ENCODE results near the gene HELQ.
"Not testable (repeated sequence)": the region's sequence is repeated elsewhere in the genome, so short reads cannot be mapped to it uniquely, and the experiment has no call there.

Gene HELQ

GRCh38 chr4:83438719-83439118 lies 16.9 kb downstream of the HELQ start:
- no peak for DNase-seq

GRCh38 chr4:83436680-83437079 lies 18.9 kb downstream of the HELQ start:
- DNase-seq = no peak

GRCh38 chr4:83431200-83431599 lies 24.4 kb downstream of the HELQ start:
- no peak for DNase-seq

- no peak for DNase-seq
Observed at GRCh38 chr4:83418211-83418610, 37.4 kb downstream of the HELQ start.

GRCh38 chr4:83417566-83417965 lies 38.1 kb downstream of the HELQ start:
- no peak for DNase-seq

- no peak for DNase-seq
Observed at GRCh38 chr4:83413676-83414075, 41.9 kb downstream of the HELQ start.

GRCh38 chr4:83408908-83409307 lies 46.7 kb downstream of the HELQ start:
- DNase-seq = no peak

GRCh38 chr4:83405844-83406816 lies 49.5 kb downstream of the HELQ start:
- DNase-seq = no peak

- not testable (repeated sequence) for DNase-seq
Observed at GRCh38 chr4:83398158-83398557, 57.5 kb downstream of the HELQ start.

- no peak for DNase-seq
Observed at GRCh38 chr4:83393908-83394307, 61.7 kb downstream of the HELQ start.

GRCh38 chr4:83392562-83392961 lies 63.1 kb downstream of the HELQ start:
- no peak for DNase-seq

GRCh38 chr4:83390944-83391343 lies 64.7 kb downstream of the HELQ start:
- no peak for DNase-seq

- DNase-seq = no peak
Observed at GRCh38 chr4:83389756-83390505, 65.7 kb downstream of the HELQ start.

GRCh38 chr4:83389037-83389720 lies 66.4 kb downstream of the HELQ start:
- DNase-seq = peak; percentile 44

GRCh38 chr4:83388313-83388676 lies 67.3 kb downstream of the HELQ start:
- DNase-seq = no peak

- no peak for DNase-seq
Observed at GRCh38 chr4:83387476-83388312, 67.9 kb downstream of the HELQ start.

- DNase-seq = no peak
Observed at GRCh38 chr4:83387012-83387411, 68.6 kb downstream of the HELQ start.

GRCh38 chr4:83382850-83383249 lies 72.8 kb downstream of the HELQ start:
- no peak for DNase-seq

- no peak for DNase-seq
Observed at GRCh38 chr4:83381173-83381572, 74.5 kb downstream of the HELQ start.

GRCh38 chr4:83378419-83378818 lies 77.2 kb downstream of the HELQ start:
- no peak for DNase-seq

GRCh38 chr4:83372931-83373330 lies 82.7 kb downstream of the HELQ start:
- DNase-seq = no peak

GRCh38 chr4:83371936-83372335 lies 83.7 kb downstream of the HELQ start:
- no peak for DNase-seq
